ENCODE measurements around the gene G6PC2.

The G6PC2 gene

DNA sequence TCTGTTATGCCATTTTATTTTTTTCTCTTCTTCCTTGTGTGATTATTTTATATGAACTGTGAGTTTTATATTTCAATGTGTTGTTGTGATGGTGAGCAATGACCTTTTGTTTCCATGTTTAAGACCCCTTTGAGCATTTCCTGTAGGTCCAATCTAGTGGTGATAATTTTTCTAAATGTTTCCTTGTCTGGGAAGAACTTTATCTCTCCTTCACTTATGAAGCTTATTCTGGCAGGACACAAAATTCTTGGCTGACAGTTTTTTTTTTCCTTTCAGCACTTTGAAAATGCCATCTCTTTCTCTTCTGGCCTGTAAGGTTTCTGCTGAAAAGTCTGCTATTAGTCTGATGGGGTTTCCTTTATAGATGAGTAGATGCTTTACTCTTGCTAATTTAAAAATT is 53.2 kb downstream of the G6PC2 start:
- no peak overlapping the region for H3K27ac ChIP-seq
- TF ChIP-seq CTCF (conservative IDR thresholded peaks at IDR 0.05), result no peak

DNA sequence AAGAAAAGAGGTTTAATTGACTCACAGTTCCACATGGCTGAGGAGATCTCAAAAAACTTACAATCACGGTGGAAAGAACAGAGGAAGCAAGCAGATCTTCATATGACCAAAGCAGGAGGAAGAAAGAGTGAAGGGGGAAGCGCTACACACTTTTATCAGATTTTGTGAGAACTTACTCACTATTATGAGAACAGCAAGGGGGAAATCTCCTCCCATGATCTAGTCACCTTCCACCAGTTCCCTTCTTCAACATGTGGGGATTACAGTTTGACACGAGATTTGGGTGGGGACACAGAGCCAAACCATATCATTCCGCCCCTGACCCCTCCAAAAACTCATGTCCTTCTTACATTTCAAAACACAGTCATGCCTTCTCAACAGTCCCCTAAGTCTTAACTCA is 54.2 kb downstream of the G6PC2 start:
- no peak for TF ChIP-seq CTCF (conservative IDR thresholded peaks at IDR 0.05)
- H3K27ac ChIP-seq, result no peak overlapping the region

DNA sequence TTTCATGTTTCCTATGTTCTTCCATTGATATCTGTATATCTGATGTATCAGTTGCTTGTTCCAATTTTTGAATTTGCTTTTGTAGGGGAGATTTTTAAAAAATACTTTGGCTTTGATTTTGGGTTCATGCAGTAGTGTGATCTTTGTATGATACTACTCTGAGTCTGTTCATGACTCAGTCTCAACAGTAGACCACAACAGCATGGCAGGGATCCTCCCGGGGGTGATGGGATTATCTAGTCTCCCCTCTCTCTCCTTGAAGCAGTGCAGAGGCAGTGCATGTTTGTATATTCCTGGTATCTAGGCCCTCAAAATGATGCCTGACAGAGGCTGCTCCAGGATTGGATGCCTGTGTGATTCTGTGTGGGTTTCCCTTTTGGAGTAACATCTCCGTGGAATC is 55.3 kb downstream of the G6PC2 start:
- H3K27ac ChIP-seq, result no peak overlapping the region
- no peak for TF ChIP-seq CTCF (conservative IDR thresholded peaks at IDR 0.05)
